GM12875 (cell line): ENCODE data around the gene KCNK4.
A peak's percentile ranks its signal among the peaks of the same experiment; 100 is the strongest.

Experiments
- H3K4me3 ChIP-seq: one replicate; pipeline ENCODE4 v1.5.1; 2011; ENCODE audit warnings: low read depth, low read length, control low read depth
- TF ChIP-seq, protein P1 (sequence below): IDR thresholded peaks from 2 replicates; pipeline ENCODE4 v1.5.1; 2011; ENCODE audit warnings: low read depth, mild to moderate bottlenecking, control low read depth, inconsistent platforms, low read length, moderate library complexity, borderline replicate concordance; ENCODE audit not compliant: insufficient read depth

KCNK4 gene

DNA sequence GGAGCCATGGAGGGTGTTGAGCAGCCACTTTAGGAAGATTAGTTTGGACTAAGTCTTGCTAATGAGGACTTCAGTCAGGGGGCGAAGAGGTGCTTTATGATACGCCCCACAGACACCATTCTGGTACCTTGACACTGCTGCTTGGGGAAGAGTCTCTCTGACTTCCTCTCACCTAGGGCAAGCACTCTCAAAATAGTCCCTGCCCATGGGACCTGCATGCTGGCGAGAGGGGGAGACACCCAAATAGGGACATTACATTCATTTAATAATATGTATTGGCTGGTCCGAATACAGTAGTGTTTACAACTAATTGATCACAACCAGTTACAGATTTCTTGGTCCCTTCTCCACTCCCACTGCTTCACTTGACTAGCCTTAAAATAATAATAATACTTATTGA, 4.7 kb downstream of the KCNK4 start:
- TF ChIP-seq, protein P1, sequence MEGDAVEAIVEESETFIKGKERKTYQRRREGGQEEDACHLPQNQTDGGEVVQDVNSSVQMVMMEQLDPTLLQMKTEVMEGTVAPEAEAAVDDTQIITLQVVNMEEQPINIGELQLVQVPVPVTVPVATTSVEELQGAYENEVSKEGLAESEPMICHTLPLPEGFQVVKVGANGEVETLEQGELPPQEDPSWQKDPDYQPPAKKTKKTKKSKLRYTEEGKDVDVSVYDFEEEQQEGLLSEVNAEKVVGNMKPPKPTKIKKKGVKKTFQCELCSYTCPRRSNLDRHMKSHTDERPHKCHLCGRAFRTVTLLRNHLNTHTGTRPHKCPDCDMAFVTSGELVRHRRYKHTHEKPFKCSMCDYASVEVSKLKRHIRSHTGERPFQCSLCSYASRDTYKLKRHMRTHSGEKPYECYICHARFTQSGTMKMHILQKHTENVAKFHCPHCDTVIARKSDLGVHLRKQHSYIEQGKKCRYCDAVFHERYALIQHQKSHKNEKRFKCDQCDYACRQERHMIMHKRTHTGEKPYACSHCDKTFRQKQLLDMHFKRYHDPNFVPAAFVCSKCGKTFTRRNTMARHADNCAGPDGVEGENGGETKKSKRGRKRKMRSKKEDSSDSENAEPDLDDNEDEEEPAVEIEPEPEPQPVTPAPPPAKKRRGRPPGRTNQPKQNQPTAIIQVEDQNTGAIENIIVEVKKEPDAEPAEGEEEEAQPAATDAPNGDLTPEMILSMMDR: no peak
- H3K4me3 ChIP-seq: no peak overlapping the region

- TF ChIP-seq, protein P1: no peak
- H3K4me3 ChIP-seq: no peak overlapping the region
Measured at GRCh38 chr11:64296236-64296635, 5.1 kb downstream of the KCNK4 start.

- no peak overlapping the region for H3K4me3 ChIP-seq
- TF ChIP-seq, protein P1: no peak
Measured at GRCh38 chr11:64296830-64297698, 6.0 kb downstream of the KCNK4 start.

- TF ChIP-seq, protein P1: no peak
- H3K4me3 ChIP-seq: no peak overlapping the region
Measured at GRCh38 chr11:64297699-64298358, 6.7 kb downstream of the KCNK4 start.

DNA sequence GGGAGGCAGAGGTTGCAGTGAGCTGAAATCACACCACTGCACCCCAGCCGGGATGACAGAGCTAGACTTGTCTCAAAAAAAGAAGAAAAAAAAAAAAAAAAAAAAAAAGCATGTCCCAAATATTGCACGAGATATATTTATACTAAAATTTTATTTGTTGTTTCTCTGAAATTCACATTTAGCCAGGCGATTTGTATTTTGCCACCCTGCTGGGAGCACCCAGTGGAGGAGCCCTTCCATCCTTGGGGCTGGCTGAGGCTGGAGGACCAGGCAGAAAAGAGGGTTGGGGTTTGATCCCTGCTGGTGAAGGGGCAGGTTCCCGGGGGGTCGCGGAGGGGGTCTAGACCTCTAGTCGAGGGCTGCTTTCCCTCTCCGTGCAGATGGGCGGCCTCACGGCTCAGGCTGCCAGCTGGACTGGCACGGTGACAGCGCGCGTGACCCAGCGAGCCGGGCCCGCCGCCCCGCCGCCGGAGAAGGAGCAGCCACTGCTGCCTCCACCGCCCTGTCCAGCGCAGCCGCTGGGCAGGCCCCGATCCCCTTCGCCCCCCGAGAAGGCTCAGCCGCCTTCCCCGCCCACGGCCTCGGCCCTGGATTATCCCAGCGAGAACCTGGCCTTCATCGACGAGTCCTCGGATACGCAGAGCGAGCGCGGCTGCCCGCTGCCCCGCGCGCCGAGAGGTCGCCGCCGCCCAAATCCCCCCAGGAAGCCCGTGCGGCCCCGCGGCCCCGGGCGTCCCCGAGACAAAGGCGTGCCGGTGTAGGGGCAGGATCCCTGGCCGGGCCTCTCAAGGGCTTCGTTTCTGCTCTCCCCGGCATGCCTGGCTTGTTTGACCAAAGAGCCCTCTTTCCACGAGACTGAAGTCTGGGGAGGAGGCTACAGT, 8.1 kb downstream of the KCNK4 start:
- H3K4me3 ChIP-seq: no peak overlapping the region

GRCh38 chr11:64299847-64300648, 8.9 kb downstream of the KCNK4 start, which contains the start of gene CATSPERZ:
Gene CATSPERZ, plus strand, starts transcription at chr11:64300358. Its CDS starts 53 bp downstream, at chr11:64300411.
- peak within 1 kb of the TSS; percentile 12 for H3K4me3 ChIP-seq
- TF ChIP-seq, protein P1: no peak

More for the DNA sequence above, 8.1 kb downstream of the KCNK4 start:
- TF ChIP-seq, protein P1: no peak
